HCT116 (cell line): ENCODE data around the gene XDH.

ENCODE experiments used
- ATF3 ChIP-seq: IDR thresholded peaks from 2 replicates; pipeline ENCODE4 v1.6.1; 2012
- CTCF ChIP-seq, 3 experiments: fragments of 200-600 bp in 1 of 3; sonication (generic) in 1 of 3; IDR thresholded peaks in 2 of 3; conservative IDR thresholded peaks in 1 of 3; 2 replicates each; pipeline ENCODE4 v1.5.1; 2012 to 2017; ENCODE audit warnings: low read depth in 2 of 3, low read length in 2 of 3, antibody characterized with exemption in 1 of 3, borderline replicate concordance in 1 of 3, control low read depth in 1 of 3, mild to moderate bottlenecking in 1 of 3, mixed read lengths in 1 of 3, mixed run types in 1 of 3, moderate library complexity in 1 of 3; ENCODE audit not compliant: insufficient read depth in 1 of 3
- POLR2A ChIP-seq: IDR thresholded peaks from 2 replicates; pipeline ENCODE4 v1.7.0; 2011; ENCODE audit warnings: borderline replicate concordance; ENCODE audit not compliant: insufficient read depth, insufficient read length; ENCODE audit errors: extremely low read depth

- TF ChIP-seq CTCF (IDR thresholded peaks at IDR 0.05 in 2 of 3, conservative IDR thresholded peaks at IDR 0.05 in 1 of 3; ENCODE audit: borderline replicate concordance in 1 of 3, insufficient read depth in 1 of 3, low read depth in 2 of 3, low read length in 2 of 3) (no peak), ATF3 (no peak), POLR2A (no peak)
Observed at GRCh38 chr2:31332521-31332920, 82.0 kb downstream of the XDH start.
